A673 (cell line): ENCODE results near the gene CTDNEP1. TPM values are rescaled to one million over a fixed set of nuclear protein-coding genes. Genes with fewer than 3 reads are reported as not detected.

Source experiments
- BruUV-seq: library from RNA; stranded (reverse); fragments of 400-500 nt; replicated peaks from 2 replicates; lab custom pipeline; 2021; lab: Mats Ljungman, UMichigan
- CTCF ChIA-PET: fragments of 300-600 bp; sonication (Branson Sonifier 250); formaldehyde crosslinking; loops from one replicate; lab custom pipeline; 2022; ENCODE audit warnings: antibody characterized with exemption; lab: Charles Lee
- POLR2A ChIA-PET: fragments of 300-600 bp; sonication (Branson Sonifier 250); formaldehyde crosslinking; loops from one replicate; lab custom pipeline; 2022; ENCODE audit warnings: antibody characterized with exemption; ENCODE audit not compliant: low non-redundant PET; lab: Charles Lee
- DNase-seq: peaks from one replicate; pipeline ENCODE4 v3.0.0-alpha.2; 2015; ENCODE audit warnings: low spot score
- H3K27ac ChIP-seq: fragments of 200-600 bp; sonication (generic); 2 replicates; pipeline ENCODE4 v1.5.1; 2016; ENCODE audit warnings: mixed run types, low read depth, mild to moderate bottlenecking, mixed read lengths, antibody characterized with exemption, low read length; ENCODE audit not compliant: poor library complexity, severe bottlenecking
- H3K27me3 ChIP-seq: fragments of 200-600 bp; sonication (generic); replicated peaks from 2 replicates; pipeline ENCODE4 v1.6.1; 2017; ENCODE audit warnings: mixed run types, low read depth, mild to moderate bottlenecking, mixed read lengths, antibody characterized with exemption, low read length; ENCODE audit not compliant: insufficient read depth, poor library complexity
- H3K36me3 ChIP-seq: fragments of 200-600 bp; sonication (generic); 2 replicates; pipeline ENCODE4 v1.6.1; 2016; ENCODE audit warnings: mixed run types, mild to moderate bottlenecking, mixed read lengths, antibody characterized with exemption, low read length; ENCODE audit not compliant: insufficient read depth, poor library complexity, severe bottlenecking
- H3K4me1 ChIP-seq: fragments of 200-600 bp; sonication (generic); 2 replicates; pipeline ENCODE4 v1.6.1; 2017; ENCODE audit warnings: mixed run types, mild to moderate bottlenecking, mixed read lengths, antibody characterized with exemption, low read length; ENCODE audit not compliant: insufficient read depth, poor library complexity, severe bottlenecking
- H3K4me3 ChIP-seq: fragments of 200-600 bp; sonication (generic); 2 replicates; pipeline ENCODE4 v1.5.1; 2016; ENCODE audit warnings: low read depth, mixed run types, mild to moderate bottlenecking, mixed read lengths, low read length; ENCODE audit not compliant: poor library complexity, severe bottlenecking
- H3K9me3 ChIP-seq: fragments of 200-600 bp; sonication (generic); 2 replicates; pipeline ENCODE4 v1.6.1; 2016; ENCODE audit warnings: mixed run types, low read depth, mild to moderate bottlenecking, mixed read lengths, antibody characterized with exemption, low read length; ENCODE audit not compliant: poor library complexity, severe bottlenecking
- CTCF ChIP-seq: fragments of 300-800, 200-600 bp; sonication (generic); conservative IDR thresholded peaks from 2 replicates; pipeline ENCODE4 v1.5.1; 2017; ENCODE audit warnings: low read depth, mild to moderate bottlenecking, antibody characterized with exemption, low read length, moderate library complexity, mixed read lengths
- EZH2 ChIP-seq: fragments of 200-600 bp; sonication (generic); IDR thresholded peaks from 2 replicates; pipeline ENCODE4 v1.6.1; 2017; ENCODE audit warnings: borderline replicate concordance, low read depth, mild to moderate bottlenecking, mixed read lengths, antibody characterized with exemption, low read length; ENCODE audit not compliant: poor library complexity, severe bottlenecking
- intact Hi-C: fragments of 100-400 bp; cut with micrococcal nuclease; formaldehyde crosslinking; loops from one replicate; pipeline ENCODE4 v1.10.0; 2022; ENCODE audit not compliant: unreplicated experiment
- total RNA-seq: library from RNA; stranded (reverse); gene quantifications from 2 replicates; pipeline ENCODE4 v1.2.3, GENCODE V29; 2021

Gene CTDNEP1
- total RNA-seq, 1 experiment from 2014 or later, result 175 TPM

- no TSS peak for BruUV-seq
These were observed 9.3 kb upstream of the CTDNEP1 start for GRCh38 chr17:7260651-7261378.

GRCh38 chr17:7260151-7260550 lies 8.6 kb upstream of the CTDNEP1 start:
- no peak for TF ChIP-seq CTCF
- TF ChIP-seq EZH2, result no peak
- CTCF ChIA-PET, result no interaction called here
- intact Hi-C loops, result no loop called here
- POLR2A ChIA-PET, result no interaction called here
- no peak for DNase-seq
- no peak overlapping the region for H3K27ac ChIP-seq
- peaks cover 16% of the 10 kb centered on the region for H3K4me1 ChIP-seq
- BruUV-seq, result no TSS peak
- H3K9me3 ChIP-seq, result no peaks in the 10 kb centered on the region
- H3K4me3 ChIP-seq, result no peak overlapping the region
- no peaks in the 10 kb centered on the region for H3K27me3 ChIP-seq
- H3K36me3 ChIP-seq, result peaks cover 14% of the 10 kb centered on the region

More at GRCh38 chr17:7260651-7261378, 9.3 kb upstream of the CTDNEP1 start:
- Histone ChIP-seq H3K9me3 (no peaks in the 10 kb centered on the region), H3K4me3 (no peak overlapping the region), H3K27me3 (no peaks in the 10 kb centered on the region), H3K4me1 (peaks cover 16% of the 10 kb centered on the region), H3K36me3 (peaks cover 9% of the 10 kb centered on the region), H3K27ac (no peak overlapping the region)
- TF ChIP-seq CTCF (no peak), EZH2 (no peak)
- intact Hi-C loops, result no loop called here
- POLR2A ChIA-PET, result no interaction called here
- CTCF ChIA-PET, result no interaction called here
- no peak for DNase-seq

GRCh38 chr17:7259555-7259889 lies 8.0 kb upstream of the CTDNEP1 start:
- Histone ChIP-seq H3K27ac (peak overlapping the region; percentile 65), H3K9me3 (no peaks in the 10 kb centered on the region), H3K27me3 (no peaks in the 10 kb centered on the region), H3K4me1 (peaks cover 16% of the 10 kb centered on the region), H3K36me3 (peaks cover 20% of the 10 kb centered on the region), H3K4me3 (no peak overlapping the region)
- ChIA-PET CTCF (interaction anchor here (0.6 kb wide), 1 partner anchor 102 kb away, joined by 8 read pairs; no protein-coding TSS in a partner anchor), POLR2A (interaction anchor here (0.5 kb wide), 1 partner anchor 1669 kb away, joined by 9 read pairs; no protein-coding TSS in a partner anchor)
- TF ChIP-seq CTCF (no peak), EZH2 (no peak)
- BruUV-seq, result no TSS peak
- no peak for DNase-seq
- intact Hi-C loops, result no loop called here
